SK-N-SH (cell line): ENCODE data around the gene UNC13B. TPM values are rescaled to one million over a fixed set of nuclear protein-coding genes. Genes with fewer than 3 reads are reported as not detected.

ENCODE experiments used
- CTCF ChIA-PET: fragments of 300-600, 350-600 bp; formaldehyde crosslinking; extraction: SDS; loops from one replicate; lab custom pipeline; 2021; lab: Yijun Ruan, JAX
- POLR2A ChIA-PET: fragments of 350-600 bp; sonication (Branson Sonifier 250); formaldehyde crosslinking; extraction: SDS; loops from one replicate; lab custom pipeline; 2020; ENCODE audit warnings: antibody characterized with exemption, inconsistent platforms; lab: Yijun Ruan, JAX
- DNase-seq: peaks from one replicate; pipeline ENCODE4 v3.0.0; 2012
- H2AFZ ChIP-seq: fragments of 200-600 bp; sonication (generic); 2 replicates; pipeline ENCODE4 v1.8.1; 2016; ENCODE audit warnings: antibody characterized with exemption, mild to moderate bottlenecking, low read depth
- H3F3A ChIP-seq: fragments of 200-600 bp; sonication (generic); replicated peaks from 2 replicates; pipeline ENCODE3; 2016; ENCODE audit warnings: antibody characterized with exemption, mild to moderate bottlenecking; ENCODE audit not compliant: insufficient read depth
- H3K27ac ChIP-seq, 2 experiments: fragments of 200-500 bp in 1 of 2; fragments of 200-600 bp in 1 of 2; sonication (Bioruptor generic) in 1 of 2; sonication (generic), shearing (Covaris generic) in 1 of 2; 2 replicates each; pipeline versions ENCODE4 v1.5.1 to v1.6.1; 2014 to 2016; ENCODE audit warnings: low read depth in 2 of 2, inconsistent platforms in 1 of 2, low read length in 1 of 2, mild to moderate bottlenecking in 1 of 2, mixed read lengths in 1 of 2
- H3K27me3 ChIP-seq: fragments of 200-600 bp; sonication (generic), shearing (Covaris generic); 2 replicates; pipeline ENCODE4 v1.6.1; 2016; ENCODE audit warnings: mixed run types; ENCODE audit not compliant: insufficient read depth
- H3K36me3 ChIP-seq, 2 experiments: fragments of 200-500 bp in 1 of 2; fragments of 200-600 bp in 1 of 2; sonication (Bioruptor generic) in 1 of 2; sonication (generic) in 1 of 2; replicated peaks in 1 of 2; 2 replicates each; pipeline versions ENCODE3 to v1.5.1; 2014 to 2016; ENCODE audit warnings: low read length in 1 of 2, mild to moderate bottlenecking in 1 of 2; ENCODE audit not compliant: insufficient read depth in 2 of 2, control insufficient read depth in 1 of 2
- H3K4me1 ChIP-seq, 2 experiments: fragments of 200-500 bp in 1 of 2; fragments of 200-600 bp in 1 of 2; sonication (Bioruptor generic) in 1 of 2; sonication (generic), shearing (Covaris generic) in 1 of 2; 2 replicates each; pipeline versions ENCODE4 v1.5.1 to v1.6.1; 2014 to 2016; ENCODE audit warnings: low read depth in 1 of 2, low read length in 1 of 2, mixed run types in 1 of 2; ENCODE audit not compliant: insufficient read depth in 2 of 2, control insufficient read depth in 1 of 2
- H3K4me2 ChIP-seq: fragments of 200-600 bp; sonication (generic), shearing (Covaris generic); 2 replicates; pipeline ENCODE4 v1.6.1; 2017; ENCODE audit warnings: mixed run types
- H3K4me3 ChIP-seq, 2 experiments: fragments of 200-500 bp in 1 of 2; fragments of 200-600 bp in 1 of 2; sonication (Bioruptor generic) in 1 of 2; sonication (generic), shearing (Covaris generic) in 1 of 2; 2 replicates each; pipeline versions ENCODE4 v1.5.1 to v1.8.1; 2014 to 2016; ENCODE audit warnings: low read depth in 2 of 2, inconsistent platforms in 1 of 2, low read length in 1 of 2, mild to moderate bottlenecking in 1 of 2, mixed read lengths in 1 of 2, moderate library complexity in 1 of 2
- H3K79me2 ChIP-seq: fragments of 200-600 bp; sonication (generic); 2 replicates; pipeline ENCODE4 v1.8.1; 2017; ENCODE audit warnings: mild to moderate bottlenecking; ENCODE audit not compliant: insufficient read depth
- H3K9ac ChIP-seq: fragments of 200-600 bp; sonication (generic); 2 replicates; pipeline ENCODE4 v1.6.1; 2017; ENCODE audit warnings: mixed run types
- H3K9me2 ChIP-seq: fragments of 200-600 bp; sonication (generic); 2 replicates; pipeline ENCODE4 v1.6.1; 2017; ENCODE audit warnings: mixed run types
- H3K9me3 ChIP-seq: fragments of 200-600 bp; sonication (generic); 2 replicates; pipeline ENCODE4 v1.6.1; 2017; ENCODE audit warnings: mixed run types, mild to moderate bottlenecking, moderate library complexity
- H4K20me1 ChIP-seq: fragments of 200-600 bp; sonication (generic); 2 replicates; pipeline ENCODE4 v1.6.1; 2017; ENCODE audit warnings: mild to moderate bottlenecking, mixed run types; ENCODE audit not compliant: insufficient read depth
- CHD2 ChIP-seq: fragments of 150-350 bp; IDR thresholded peaks from 2 replicates; pipeline ENCODE4 v1.6.1; 2018; ENCODE audit warnings: low read length; ENCODE audit not compliant: partially characterized antibody
- ELF1 ChIP-seq: IDR thresholded peaks from 2 replicates; pipeline ENCODE4 v1.4.0; 2012
- EZH2phosphoT487 ChIP-seq: fragments of 200-600 bp; sonication (generic); IDR thresholded peaks from 2 replicates; pipeline ENCODE4 v1.6.1; 2017; ENCODE audit warnings: low read depth, mixed run types, mild to moderate bottlenecking, antibody characterized with exemption, moderate library complexity, borderline replicate concordance
- FOSL2 ChIP-seq: IDR thresholded peaks from 2 replicates; pipeline ENCODE4 v1.4.0; 2012; ENCODE audit warnings: low read depth, mild to moderate bottlenecking, moderate library complexity, borderline replicate concordance
- FOXM1 ChIP-seq: IDR thresholded peaks from 2 replicates; pipeline ENCODE4 v1.4.0; 2012; ENCODE audit warnings: low read depth, mild to moderate bottlenecking
- GABPA ChIP-seq: IDR thresholded peaks from 2 replicates; pipeline ENCODE4 v1.4.0; 2012; ENCODE audit warnings: low read depth, mild to moderate bottlenecking
- MEF2A ChIP-seq: IDR thresholded peaks from 2 replicates; pipeline ENCODE4 v1.4.0; 2012; ENCODE audit warnings: low read depth, borderline replicate concordance
- NFIC ChIP-seq: IDR thresholded peaks from 2 replicates; pipeline ENCODE4 v1.4.0; 2012; ENCODE audit warnings: borderline replicate concordance
- NRF1 ChIP-seq: IDR thresholded peaks from 2 replicates; pipeline ENCODE4 v1.6.1; 2012; ENCODE audit warnings: low read depth, mild to moderate bottlenecking, low read length
- POLR2AphosphoS5 ChIP-seq: IDR thresholded peaks from 2 replicates; pipeline ENCODE4 v1.6.1; 2012; ENCODE audit warnings: low read depth, low read length
- RAD21 ChIP-seq: IDR thresholded peaks from 2 replicates; pipeline ENCODE4 v1.6.1; 2012; ENCODE audit warnings: mild to moderate bottlenecking, low read length
- SMC3 ChIP-seq: IDR thresholded peaks from 2 replicates; pipeline ENCODE4 v1.6.1; 2012; ENCODE audit warnings: low read depth, low read length, improper control_type of control experiment
- TAF1 ChIP-seq: IDR thresholded peaks from 2 replicates; pipeline ENCODE4 v1.6.1; 2012; ENCODE audit warnings: low read depth, mild to moderate bottlenecking, low read length, moderate library complexity, borderline replicate concordance
- YY1 ChIP-seq: IDR thresholded peaks from 2 replicates; pipeline ENCODE4 v1.4.0; 2012; ENCODE audit warnings: low read depth, mild to moderate bottlenecking
- WGBS: methylation state at CpG from one replicate; pipeline ENCODE4 v1.1.6; 2017; ENCODE audit warnings: low lambda C conversion rate; 5-methylcytosine and 5-hydroxymethylcytosine counted together
- polyA plus RNA-seq, 3 experiments: library from polyadenylated mRNA; depleted of rRNA; stranded (reverse); fragments of >200 nt; gene quantifications; 2 replicates each; pipeline ENCODE4 v1.2.3, GENCODE V29; 2012
- TF ChIP-seq, protein P1 (sequence below): IDR thresholded peaks from 2 replicates; pipeline ENCODE4 v1.4.0; 2012; ENCODE audit warnings: low read depth, borderline replicate concordance
- TF ChIP-seq, protein P2 (sequence below): IDR thresholded peaks from 2 replicates; pipeline ENCODE4; 2012
- TF ChIP-seq, protein P3 (sequence below): fragments of 150-350 bp; IDR thresholded peaks from 2 replicates; pipeline ENCODE4 v1.6.1; 2017; ENCODE audit warnings: antibody characterized with exemption, low read length, low read depth, borderline replicate concordance
- TF ChIP-seq, protein P4 (sequence below): IDR thresholded peaks from 2 replicates; pipeline ENCODE4 v1.4.0; 2012; ENCODE audit warnings: low read depth, borderline replicate concordance
- TF ChIP-seq, protein P5 (sequence below): fragments of 150-350 bp; IDR thresholded peaks from 2 replicates; pipeline ENCODE4 v1.6.1; 2016; ENCODE audit warnings: mild to moderate bottlenecking, low read depth, low read length

The UNC13B gene
- polyA plus RNA-seq, 1 of the 3 experiments (the other 2 are of a cell fraction): 8.1 TPM

DNA sequence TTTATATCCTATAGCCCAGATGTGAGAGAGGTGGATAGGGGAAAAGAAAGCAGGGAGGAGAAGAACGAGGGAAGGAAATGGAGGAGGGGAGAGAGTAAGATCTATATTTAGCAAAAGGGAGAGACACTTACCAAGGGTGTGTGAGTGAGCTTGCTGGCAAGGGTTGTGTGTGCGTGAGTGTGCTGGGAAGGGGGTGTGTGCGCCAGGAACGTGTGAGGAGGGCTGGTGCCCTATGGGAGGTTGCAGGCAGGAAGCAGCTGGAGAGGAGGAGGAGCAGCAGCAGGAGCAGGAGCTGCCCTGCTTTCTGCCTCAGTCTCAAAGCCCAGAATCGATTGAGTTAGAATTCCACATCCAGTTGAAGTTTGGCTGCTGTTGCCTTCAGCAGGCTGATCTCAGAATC, 179.8 kb downstream of the UNC13B start (continued):
- TF ChIP-seq, protein P1, sequence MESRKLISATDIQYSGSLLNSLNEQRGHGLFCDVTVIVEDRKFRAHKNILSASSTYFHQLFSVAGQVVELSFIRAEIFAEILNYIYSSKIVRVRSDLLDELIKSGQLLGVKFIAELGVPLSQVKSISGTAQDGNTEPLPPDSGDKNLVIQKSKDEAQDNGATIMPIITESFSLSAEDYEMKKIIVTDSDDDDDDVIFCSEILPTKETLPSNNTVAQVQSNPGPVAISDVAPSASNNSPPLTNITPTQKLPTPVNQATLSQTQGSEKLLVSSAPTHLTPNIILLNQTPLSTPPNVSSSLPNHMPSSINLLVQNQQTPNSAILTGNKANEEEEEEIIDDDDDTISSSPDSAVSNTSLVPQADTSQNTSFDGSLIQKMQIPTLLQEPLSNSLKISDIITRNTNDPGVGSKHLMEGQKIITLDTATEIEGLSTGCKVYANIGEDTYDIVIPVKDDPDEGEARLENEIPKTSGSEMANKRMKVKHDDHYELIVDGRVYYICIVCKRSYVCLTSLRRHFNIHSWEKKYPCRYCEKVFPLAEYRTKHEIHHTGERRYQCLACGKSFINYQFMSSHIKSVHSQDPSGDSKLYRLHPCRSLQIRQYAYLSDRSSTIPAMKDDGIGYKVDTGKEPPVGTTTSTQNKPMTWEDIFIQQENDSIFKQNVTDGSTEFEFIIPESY: no peak
- TF ChIP-seq, protein P2, sequence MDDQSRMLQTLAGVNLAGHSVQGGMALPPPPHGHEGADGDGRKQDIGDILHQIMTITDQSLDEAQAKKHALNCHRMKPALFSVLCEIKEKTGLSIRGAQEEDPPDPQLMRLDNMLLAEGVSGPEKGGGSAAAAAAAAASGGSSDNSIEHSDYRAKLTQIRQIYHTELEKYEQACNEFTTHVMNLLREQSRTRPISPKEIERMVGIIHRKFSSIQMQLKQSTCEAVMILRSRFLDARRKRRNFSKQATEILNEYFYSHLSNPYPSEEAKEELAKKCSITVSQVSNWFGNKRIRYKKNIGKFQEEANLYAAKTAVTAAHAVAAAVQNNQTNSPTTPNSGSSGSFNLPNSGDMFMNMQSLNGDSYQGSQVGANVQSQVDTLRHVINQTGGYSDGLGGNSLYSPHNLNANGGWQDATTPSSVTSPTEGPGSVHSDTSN: no peak
- TF ChIP-seq ELF1: no peak
- TF ChIP-seq GABPA: no peak
- TF ChIP-seq, protein P3, sequence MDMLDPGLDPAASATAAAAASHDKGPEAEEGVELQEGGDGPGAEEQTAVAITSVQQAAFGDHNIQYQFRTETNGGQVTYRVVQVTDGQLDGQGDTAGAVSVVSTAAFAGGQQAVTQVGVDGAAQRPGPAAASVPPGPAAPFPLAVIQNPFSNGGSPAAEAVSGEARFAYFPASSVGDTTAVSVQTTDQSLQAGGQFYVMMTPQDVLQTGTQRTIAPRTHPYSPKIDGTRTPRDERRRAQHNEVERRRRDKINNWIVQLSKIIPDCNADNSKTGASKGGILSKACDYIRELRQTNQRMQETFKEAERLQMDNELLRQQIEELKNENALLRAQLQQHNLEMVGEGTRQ: no peak
- no peak for TF ChIP-seq MEF2A

DNA sequence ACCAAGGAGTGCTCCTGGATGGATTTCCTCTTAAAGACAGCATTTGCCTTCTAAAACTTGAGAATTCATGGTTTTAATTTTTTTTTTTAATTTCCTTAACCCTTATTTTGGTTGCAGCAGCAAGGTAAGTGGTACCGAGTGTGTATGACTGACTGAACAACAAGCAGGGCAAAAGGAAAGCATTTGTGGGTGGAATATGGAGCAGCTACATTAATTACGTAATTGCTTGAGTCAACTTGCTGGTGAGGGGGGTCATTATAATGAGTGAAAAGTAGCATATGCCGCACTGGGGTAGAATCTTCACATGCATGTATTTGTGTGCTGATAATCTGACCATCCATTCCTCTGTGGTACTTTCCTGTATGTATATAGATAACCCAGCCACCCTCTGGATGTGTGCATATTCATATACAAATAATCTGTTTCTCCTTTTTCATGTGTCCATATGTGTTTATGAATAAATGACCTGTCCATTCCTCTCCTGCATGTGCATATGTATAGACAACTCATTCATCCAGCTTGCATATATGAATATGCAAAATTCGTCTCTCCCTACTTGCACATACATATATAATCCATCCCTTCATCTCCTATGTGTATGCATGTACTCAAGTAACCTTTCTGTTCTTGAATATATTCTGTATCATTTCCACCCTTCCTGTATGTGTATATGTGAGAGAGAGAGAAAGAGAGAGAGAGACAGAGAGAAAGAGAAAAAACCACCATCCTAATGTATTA, 180.6 kb downstream of the UNC13B start:
- Histone ChIP-seq H3K9ac (no peak overlapping the region), H3K27ac (no peak overlapping the region), H3K4me1 (peaks cover 3 to 20% of the 10 kb centered on the region in 2 experiments; a peak in 3 of 4 replicates), H3K27me3 (no peaks in the 10 kb centered on the region), H4K20me1 (no peaks in the 10 kb centered on the region), H3K36me3 (no peaks in the 10 kb centered on the region), H3F3A (no peaks in the 10 kb centered on the region), H3K9me2 (no peaks in the 10 kb centered on the region), H3K4me3 (no peak overlapping the region), H2AFZ (no peak overlapping the region), H3K79me2 (no peaks in the 10 kb centered on the region), H3K4me2 (no peak overlapping the region), H3K9me3 (no peaks in the 10 kb centered on the region)
- 89% methylated on average over 4 of the region's 4 CpGs for WGBS
- ChIA-PET CTCF (interaction anchor here (1.1 kb wide), 1 partner anchor 62 kb away, joined by 4 read pairs; no protein-coding TSS in a partner anchor), POLR2A (no interaction called here)
- DNase-seq: no peak
- TF ChIP-seq ELF1 (no peak), GABPA (no peak), RAD21 (no peak), SMC3 (no peak), CHD2 (no peak), FOSL2 (no peak), NFIC (no peak), EZH2phosphoT487 (no peak), NRF1 (no peak), FOXM1 (no peak), TAF1 (no peak), POLR2AphosphoS5 (no peak), YY1 (no peak)
- TF ChIP-seq, protein P4, sequence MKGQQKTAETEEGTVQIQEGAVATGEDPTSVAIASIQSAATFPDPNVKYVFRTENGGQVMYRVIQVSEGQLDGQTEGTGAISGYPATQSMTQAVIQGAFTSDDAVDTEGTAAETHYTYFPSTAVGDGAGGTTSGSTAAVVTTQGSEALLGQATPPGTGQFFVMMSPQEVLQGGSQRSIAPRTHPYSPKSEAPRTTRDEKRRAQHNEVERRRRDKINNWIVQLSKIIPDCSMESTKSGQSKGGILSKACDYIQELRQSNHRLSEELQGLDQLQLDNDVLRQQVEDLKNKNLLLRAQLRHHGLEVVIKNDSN: no peak
- TF ChIP-seq, protein P1: no peak
- TF ChIP-seq, protein P5, sequence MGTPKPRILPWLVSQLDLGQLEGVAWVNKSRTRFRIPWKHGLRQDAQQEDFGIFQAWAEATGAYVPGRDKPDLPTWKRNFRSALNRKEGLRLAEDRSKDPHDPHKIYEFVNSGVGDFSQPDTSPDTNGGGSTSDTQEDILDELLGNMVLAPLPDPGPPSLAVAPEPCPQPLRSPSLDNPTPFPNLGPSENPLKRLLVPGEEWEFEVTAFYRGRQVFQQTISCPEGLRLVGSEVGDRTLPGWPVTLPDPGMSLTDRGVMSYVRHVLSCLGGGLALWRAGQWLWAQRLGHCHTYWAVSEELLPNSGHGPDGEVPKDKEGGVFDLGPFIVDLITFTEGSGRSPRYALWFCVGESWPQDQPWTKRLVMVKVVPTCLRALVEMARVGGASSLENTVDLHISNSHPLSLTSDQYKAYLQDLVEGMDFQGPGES: no peak
- TF ChIP-seq, protein P3: no peak
